ENCODE data around the gene PCDH15. TPM values are rescaled to one million over a fixed set of nuclear protein-coding genes. Genes with fewer than 3 reads are reported as not detected.

The PCDH15 gene
- total RNA-seq, 1 donor from 2014 or later: 3.2 TPM

DNA sequence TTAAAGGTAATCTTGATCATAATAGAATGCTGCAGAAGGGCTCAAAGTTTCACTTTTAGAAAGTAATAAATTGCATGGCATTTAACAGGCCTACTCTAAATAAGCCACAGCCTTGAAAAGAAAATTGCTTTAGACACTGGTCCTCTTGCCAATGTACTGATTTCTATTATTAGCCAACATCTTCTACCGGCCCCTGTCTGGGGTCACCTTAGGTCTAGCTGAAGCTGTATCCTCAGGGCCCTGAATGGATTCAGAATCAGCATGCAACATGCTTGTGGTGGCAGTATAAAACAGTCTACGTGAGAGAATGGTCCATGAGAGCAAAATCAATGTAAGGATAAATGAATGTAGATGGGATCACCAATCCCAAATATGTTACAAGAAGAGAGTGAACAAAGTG is 541.9 kb downstream of the PCDH15 start:
- TF ChIP-seq, protein P1, sequence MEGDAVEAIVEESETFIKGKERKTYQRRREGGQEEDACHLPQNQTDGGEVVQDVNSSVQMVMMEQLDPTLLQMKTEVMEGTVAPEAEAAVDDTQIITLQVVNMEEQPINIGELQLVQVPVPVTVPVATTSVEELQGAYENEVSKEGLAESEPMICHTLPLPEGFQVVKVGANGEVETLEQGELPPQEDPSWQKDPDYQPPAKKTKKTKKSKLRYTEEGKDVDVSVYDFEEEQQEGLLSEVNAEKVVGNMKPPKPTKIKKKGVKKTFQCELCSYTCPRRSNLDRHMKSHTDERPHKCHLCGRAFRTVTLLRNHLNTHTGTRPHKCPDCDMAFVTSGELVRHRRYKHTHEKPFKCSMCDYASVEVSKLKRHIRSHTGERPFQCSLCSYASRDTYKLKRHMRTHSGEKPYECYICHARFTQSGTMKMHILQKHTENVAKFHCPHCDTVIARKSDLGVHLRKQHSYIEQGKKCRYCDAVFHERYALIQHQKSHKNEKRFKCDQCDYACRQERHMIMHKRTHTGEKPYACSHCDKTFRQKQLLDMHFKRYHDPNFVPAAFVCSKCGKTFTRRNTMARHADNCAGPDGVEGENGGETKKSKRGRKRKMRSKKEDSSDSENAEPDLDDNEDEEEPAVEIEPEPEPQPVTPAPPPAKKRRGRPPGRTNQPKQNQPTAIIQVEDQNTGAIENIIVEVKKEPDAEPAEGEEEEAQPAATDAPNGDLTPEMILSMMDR (IDR thresholded peaks at IDR 0.05): no peak
- no peak for ATAC-seq
- no peak overlapping the region for H3K4me3 ChIP-seq
- H3K27me3 ChIP-seq: no peaks in the 10 kb centered on the region
- DNase-seq: no peak
- no peaks in the 10 kb centered on the region for H3K4me1 ChIP-seq
- no peak overlapping the region for H3K27ac ChIP-seq
- intact Hi-C loops (cut with DNase I): no loop called here
- H3K9me3 ChIP-seq: no peaks in the 10 kb centered on the region
- H3K36me3 ChIP-seq: no peaks in the 10 kb centered on the region

DNA sequence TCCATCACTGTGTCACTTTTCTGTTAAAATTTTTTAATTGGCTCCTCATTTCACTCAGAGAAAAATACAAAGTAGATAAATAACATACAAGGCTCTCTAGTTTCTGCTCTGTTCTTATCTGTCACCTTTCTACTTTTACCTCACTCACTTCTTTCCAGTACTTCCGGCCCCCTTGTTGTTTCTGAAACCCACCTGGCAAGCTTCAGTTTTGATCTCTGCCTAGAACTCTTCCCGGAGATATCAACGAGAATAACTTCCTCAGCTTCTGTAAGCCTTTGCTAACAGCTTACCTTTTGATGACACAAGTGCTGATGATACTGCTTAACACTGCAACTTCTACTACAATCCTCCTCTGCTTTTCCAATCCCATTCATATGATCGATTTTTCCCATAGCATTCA is 566.2 kb downstream of the PCDH15 start:
- no peaks in the 10 kb centered on the region for H3K4me1 ChIP-seq
- no peak for DNase-seq

DNA sequence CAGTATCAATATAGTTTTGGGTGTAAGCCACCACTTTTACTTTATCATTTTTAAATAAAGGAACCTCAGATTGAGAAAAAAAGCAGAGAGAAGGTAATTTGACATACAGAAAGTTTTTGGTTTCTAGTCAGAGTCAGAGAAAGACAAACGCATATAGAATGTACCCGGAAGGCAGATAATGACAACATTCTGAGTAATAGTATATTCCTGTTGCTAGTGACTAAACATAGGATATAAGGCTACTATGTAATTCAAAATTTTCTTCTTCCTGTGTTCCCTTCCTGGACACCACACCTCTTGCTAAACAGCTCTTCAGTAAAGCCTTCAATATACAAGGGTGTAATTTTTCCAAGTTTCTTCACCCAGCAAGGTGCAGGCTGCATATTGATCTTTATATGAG is 597.6 kb downstream of the PCDH15 start:
- intact Hi-C loops (cut with DNase I): no loop called here
- no peaks in the 10 kb centered on the region for H3K36me3 ChIP-seq
- DNase-seq: no peak
- H3K4me1 ChIP-seq: no peaks in the 10 kb centered on the region
- H3K4me3 ChIP-seq: no peak overlapping the region
- no peak for ATAC-seq
- no peaks in the 10 kb centered on the region for H3K9me3 ChIP-seq
- H3K27ac ChIP-seq: no peak overlapping the region
- TF ChIP-seq, protein P1 (IDR thresholded peaks at IDR 0.05): no peak
- no peaks in the 10 kb centered on the region for H3K27me3 ChIP-seq

More for the DNA sequence above, 566.2 kb downstream of the PCDH15 start:
- no peaks in the 10 kb centered on the region for H3K9me3 ChIP-seq
- ATAC-seq: no peak
- no peak overlapping the region for H3K27ac ChIP-seq
- H3K4me3 ChIP-seq: no peak overlapping the region
- H3K36me3 ChIP-seq: no peaks in the 10 kb centered on the region
- no peaks in the 10 kb centered on the region for H3K27me3 ChIP-seq
- intact Hi-C loops (cut with DNase I): no loop called here
- TF ChIP-seq, protein P1 (IDR thresholded peaks at IDR 0.05): no peak

DNA sequence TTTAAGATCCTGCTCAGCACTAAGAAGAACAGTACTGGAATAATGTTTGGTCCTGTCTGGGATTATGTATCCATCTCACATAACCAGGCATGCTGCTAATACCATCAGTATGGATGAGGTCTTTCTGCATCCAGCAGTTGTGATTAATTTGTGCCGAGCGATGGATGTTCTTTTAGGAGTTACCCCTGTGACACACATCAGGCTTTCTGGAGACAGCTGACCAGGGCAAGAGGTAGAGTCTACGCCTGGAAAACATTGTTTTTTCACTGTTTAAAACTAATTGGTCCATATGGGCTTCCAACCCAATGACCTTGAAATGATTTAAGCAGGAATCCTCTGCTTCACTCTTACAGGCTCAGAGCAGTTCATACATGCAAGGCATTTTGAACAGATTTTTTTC is 603.0 kb downstream of the PCDH15 start:
- ATAC-seq (no peak), DNase-seq (no peak)
- no peaks in the 10 kb centered on the region for H3K4me1 ChIP-seq
- H3K27ac ChIP-seq: no peak overlapping the region
- intact Hi-C loops (cut with DNase I): no loop called here
- no peaks in the 10 kb centered on the region for H3K9me3 ChIP-seq
- TF ChIP-seq, protein P1 (IDR thresholded peaks at IDR 0.05): no peak
- no peaks in the 10 kb centered on the region for H3K36me3 ChIP-seq
- H3K27me3 ChIP-seq: no peaks in the 10 kb centered on the region
- no peak overlapping the region for H3K4me3 ChIP-seq

DNA sequence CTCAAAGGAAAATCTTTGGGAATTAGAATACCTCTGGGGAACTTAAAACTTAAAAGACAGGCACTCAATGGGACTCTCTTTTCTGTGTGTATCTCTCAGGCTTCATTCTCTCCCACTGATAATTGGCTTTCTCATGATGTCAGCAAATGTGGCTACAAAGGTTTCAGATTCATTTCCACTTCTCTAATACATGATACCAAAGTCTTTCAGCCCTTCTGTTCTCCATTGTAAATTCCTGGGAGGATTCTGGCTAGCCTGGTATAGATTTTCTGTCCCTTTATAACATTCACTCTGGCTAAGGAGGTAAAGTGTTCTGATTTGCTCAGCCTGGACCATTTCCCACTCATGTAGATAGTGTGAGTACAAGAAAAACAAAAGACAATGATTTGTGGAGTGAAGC is 606.2 kb downstream of the PCDH15 start:
- Histone ChIP-seq H3K9me3 (no peaks in the 10 kb centered on the region), H3K4me1 (no peaks in the 10 kb centered on the region), H3K36me3 (no peaks in the 10 kb centered on the region), H3K27me3 (no peaks in the 10 kb centered on the region), H3K4me3 (no peak overlapping the region), H3K27ac (no peak overlapping the region)
- TF ChIP-seq, protein P1 (IDR thresholded peaks at IDR 0.05): no peak
- no peak for DNase-seq
- intact Hi-C loops (cut with DNase I): no loop called here
- ATAC-seq: no peak

DNA sequence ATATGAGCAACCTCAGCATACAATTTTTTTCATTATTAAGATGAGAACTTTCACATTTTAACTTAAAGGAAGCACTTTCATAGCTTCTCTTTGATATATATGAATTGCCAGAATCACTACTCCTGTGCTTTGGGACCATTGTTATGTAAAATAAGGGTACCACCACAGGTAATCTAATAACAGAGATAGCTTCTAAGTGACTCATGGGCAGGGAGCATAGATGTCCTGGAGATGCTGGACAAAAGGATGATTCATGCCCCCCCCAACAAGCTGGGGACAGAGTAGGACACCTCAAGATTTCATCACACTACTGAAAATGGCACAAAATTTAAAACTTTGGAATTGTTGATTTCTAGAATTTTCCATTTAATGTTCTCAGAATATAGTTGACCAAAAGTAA is 641.1 kb downstream of the PCDH15 start:
- H3K4me3 ChIP-seq: no peak overlapping the region
- DNase-seq (no peak), ATAC-seq (no peak)
- H3K27ac ChIP-seq: no peak overlapping the region
- intact Hi-C loops (cut with DNase I): no loop called here
- H3K9me3 ChIP-seq: no peaks in the 10 kb centered on the region
- H3K36me3 ChIP-seq: no peaks in the 10 kb centered on the region
- no peaks in the 10 kb centered on the region for H3K4me1 ChIP-seq
- TF ChIP-seq, protein P1 (IDR thresholded peaks at IDR 0.05): no peak
- H3K27me3 ChIP-seq: no peaks in the 10 kb centered on the region
